DOHH2 (cell line): Measurements from ENCODE around the gene CNPY3.

ENCODE experiments used
- CTCF ChIP-seq: fragments of 200-600 bp; sonication (generic); IDR thresholded peaks from one replicate; pipeline ENCODE4 v1.5.1; 2014; ENCODE audit warnings: antibody characterized with exemption, mild to moderate bottlenecking, low read depth, low read length; ENCODE audit not compliant: poor library complexity, severe bottlenecking
- EZH2phosphoT487 ChIP-seq: fragments of 200-600 bp; sonication (generic); IDR thresholded peaks from 2 replicates; pipeline ENCODE4 v1.6.1; 2017; ENCODE audit warnings: borderline replicate concordance, mild to moderate bottlenecking, antibody characterized with exemption, low read length, moderate library complexity, mixed read lengths

- TF ChIP-seq CTCF = no peak
- no peak for TF ChIP-seq EZH2phosphoT487
These were observed 31.8 kb downstream of the CNPY3 start for GRCh38 chr6:42961020-42961470.
